HPDE6-E6E7 (cell line): ENCODE results near the gene CAMTA2.
"Not testable (repeated sequence)": the region's sequence is repeated elsewhere in the genome, so short reads cannot be mapped to it uniquely, and the experiment has no call there.

Experiments
- DNase-seq: peaks from one replicate; pipeline ENCODE4 v3.0.0; 2011; ENCODE audit warnings: missing footprints; ENCODE audit errors: extremely low spot score

CAMTA2 gene

DNA sequence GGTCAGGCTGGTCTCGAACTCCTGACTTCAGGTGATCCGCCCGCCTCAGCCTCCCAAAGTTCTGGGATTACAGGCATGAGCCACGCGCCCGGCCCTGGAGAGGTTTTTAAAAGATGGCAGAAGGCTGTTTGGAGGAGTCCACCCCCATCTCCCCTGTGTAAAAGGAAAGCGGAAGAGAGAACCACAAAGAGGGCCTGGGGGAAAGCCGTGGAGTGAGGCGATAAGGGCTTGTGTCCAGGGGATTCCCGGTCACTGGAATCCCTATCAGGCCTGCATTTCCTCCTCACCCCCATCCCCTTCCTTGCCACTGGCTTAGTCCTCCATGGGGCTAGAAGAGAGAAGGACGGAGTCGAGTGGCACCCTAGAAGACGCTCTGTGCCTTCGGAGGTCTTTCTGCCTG is 55.5 kb downstream of the CAMTA2 start, which contains the start of gene GP1BA:
TSS of gene GP1BA (plus strand) at position 315 of the 400 bp plus-strand sequence. CDS start 328 bp downstream, outside the sequence.
- no peak for DNase-seq

DNA sequence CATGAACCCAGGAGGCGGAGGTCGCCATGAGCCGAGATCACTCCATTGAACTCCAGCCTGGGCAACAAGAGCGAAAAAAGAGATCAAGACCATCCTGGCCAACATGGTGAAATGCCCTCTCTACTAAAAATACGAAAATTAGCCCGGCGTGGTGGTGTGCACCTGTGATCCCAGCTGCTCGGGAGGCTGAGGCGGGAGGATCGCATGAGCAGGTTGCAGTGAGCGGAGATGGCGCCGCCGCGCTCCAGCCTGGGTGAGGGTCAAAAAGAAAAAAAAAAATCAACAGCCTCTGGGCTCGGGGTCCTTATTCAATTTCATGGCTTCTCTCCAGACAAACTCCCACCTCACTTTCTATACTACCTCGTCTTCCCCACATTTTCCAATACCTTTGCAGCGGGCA is 58.6 kb downstream of the CAMTA2 start:
- no peak for DNase-seq

DNA sequence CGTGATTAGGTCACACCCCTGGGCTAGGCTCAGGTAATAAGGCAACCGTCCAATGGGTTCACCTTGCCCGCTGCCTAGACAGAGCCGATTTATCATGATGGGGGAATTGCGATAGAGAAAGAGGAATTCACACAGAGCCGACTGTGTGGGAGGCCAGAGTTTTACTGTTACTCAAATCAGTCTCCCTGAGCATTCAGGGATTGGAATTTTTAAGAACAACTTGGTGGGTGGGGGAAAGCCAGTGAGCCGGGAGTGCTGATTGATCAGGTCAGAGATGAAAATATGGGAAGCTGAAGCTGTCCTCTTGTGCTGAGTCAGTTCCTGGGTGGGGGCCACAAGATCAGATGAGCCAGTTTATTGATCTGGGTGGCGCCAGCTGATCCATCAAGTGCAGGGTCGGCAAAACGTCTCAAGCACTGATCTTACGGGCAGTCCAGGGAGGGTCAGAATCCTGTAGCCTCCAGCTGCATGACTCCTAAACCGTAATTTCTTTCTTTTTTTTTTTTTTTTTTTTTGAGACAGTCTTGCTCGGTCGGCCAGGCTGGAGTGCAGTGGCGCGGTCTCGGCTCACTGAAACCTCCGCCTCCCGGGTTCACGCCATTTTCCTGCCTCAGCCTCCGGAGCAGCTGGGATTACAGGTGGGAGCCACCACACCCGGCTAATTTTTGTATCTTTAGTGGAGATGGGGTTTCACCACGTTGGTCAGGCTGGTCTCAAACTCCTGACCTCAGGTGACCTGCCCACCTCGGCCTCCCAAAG is 60.7 kb downstream of the CAMTA2 start:
- not testable (repeated sequence) for DNase-seq

DNA sequence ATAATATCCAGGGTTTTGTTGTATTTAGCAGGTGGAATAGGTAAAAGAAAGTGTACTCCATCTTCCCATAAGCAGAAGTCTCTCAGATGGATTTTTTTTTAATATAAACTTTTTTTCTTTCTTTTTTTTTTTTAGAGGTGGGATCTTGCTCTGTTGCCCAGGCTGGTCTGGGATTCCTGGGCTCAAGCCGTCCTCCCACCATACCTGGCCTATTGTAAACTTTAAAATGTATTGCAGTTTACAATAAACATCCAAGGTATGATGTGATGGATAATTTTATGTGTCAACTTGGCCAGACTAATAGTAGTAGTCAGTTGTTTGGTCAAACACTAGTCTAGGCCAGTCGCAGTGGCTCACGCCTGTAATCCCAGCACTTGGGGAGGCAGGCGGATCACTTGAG is 66.2 kb downstream of the CAMTA2 start:
- no peak for DNase-seq

DNA sequence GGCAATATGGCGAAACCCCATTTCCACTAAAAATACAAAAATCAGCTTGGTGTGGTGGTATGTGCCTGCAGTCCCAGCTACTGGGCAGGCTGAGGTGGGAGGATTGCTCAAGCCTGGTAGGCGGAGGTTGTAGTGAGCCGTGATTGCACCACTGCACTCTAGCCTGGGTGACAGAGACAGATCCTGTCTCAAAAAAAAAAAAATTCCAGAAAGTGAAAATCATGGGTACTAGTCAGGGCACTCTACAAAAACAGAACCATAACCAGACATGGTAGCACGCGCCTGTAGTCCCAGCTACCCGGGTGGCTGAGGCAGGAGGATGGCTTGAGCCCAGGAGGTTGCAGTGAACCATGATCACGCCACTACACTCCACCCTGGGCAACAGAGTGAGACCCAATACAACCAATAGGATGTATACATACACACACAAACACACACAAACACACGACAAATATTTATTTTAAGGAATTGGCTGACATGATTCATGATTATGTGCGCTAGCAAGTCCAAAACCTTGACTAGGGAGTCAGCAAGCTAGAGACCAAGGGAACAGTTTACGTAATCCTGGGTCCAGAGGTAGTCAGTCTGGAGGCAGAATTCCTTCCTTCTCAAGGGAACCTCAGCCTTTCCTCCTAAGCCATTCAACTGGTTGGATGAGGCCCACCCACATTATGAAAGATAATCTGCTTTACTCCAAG is 67.0 kb downstream of the CAMTA2 start:
- no peak for DNase-seq

DNA sequence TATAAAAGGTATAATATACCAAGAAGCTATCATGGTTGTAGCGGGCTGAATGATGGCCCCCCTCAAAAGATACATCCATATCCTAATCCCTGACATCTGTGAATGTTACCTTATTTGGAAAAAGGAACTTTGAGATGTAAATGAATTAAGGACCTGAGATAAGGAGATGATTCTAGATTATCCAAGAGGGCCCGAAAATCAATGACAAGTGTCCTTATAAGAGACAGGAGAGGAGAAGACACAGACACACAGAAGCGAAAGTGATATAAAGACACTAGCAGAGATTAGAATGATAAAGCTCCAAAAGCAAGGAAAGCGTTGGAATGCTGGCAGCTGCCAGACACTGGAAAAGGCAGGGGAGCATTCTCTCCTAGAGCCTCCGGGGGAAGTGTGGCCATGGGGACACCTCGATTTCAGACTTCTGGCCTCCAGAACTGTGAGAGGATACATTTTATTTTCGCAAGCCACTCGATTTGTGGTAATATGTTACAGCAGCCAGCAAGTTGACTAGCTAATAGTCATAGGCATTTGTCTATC is 67.9 kb downstream of the CAMTA2 start:
- no peak for DNase-seq
